SK-N-SH treated with all-trans-retinoic acid at 6 μM for 48 hours (cell line): ENCODE measurements around the gene TMEM40.
"Not testable (repeated sequence)": the region's sequence is repeated elsewhere in the genome, so short reads cannot be mapped to it uniquely, and the experiment has no call there.

ENCODE experiments used
- ATAC-seq: fragments of 200-7000 bp; cut with Tn5 transposase; 3 replicates; pipeline ENCODE4 v1.9.1; 2020; ENCODE audit warnings: mild to moderate bottlenecking, moderate library complexity
- ARNTL ChIP-seq: fragments of 450-650 bp; formaldehyde crosslinking; IDR thresholded peaks from 2 replicates; pipeline ENCODE4 v1.5.0; 2020; ENCODE audit warnings: low read depth, mild to moderate bottlenecking, moderate library complexity, borderline replicate concordance
- BACH2 ChIP-seq: fragments of 250-450 bp; sonication (Bioruptor Pico); IDR thresholded peaks from 2 replicates; pipeline ENCODE4 v1.9.0; 2021; ENCODE audit warnings: mild to moderate bottlenecking, borderline replicate concordance
- CSDC2 ChIP-seq: fragments of 250-450 bp; sonication (Bioruptor Pico); IDR thresholded peaks from 2 replicates; pipeline ENCODE4 v1.5.0; 2020; ENCODE audit warnings: mild to moderate bottlenecking, moderate library complexity
- ESRRG ChIP-seq: fragments of 250-450 bp; sonication (Bioruptor Pico); IDR thresholded peaks from 2 replicates; pipeline ENCODE4 v1.6.1; 2021; ENCODE audit warnings: mild to moderate bottlenecking
- GLIS3 ChIP-seq: fragments of 250-450 bp; sonication (Bioruptor Pico); IDR thresholded peaks from 2 replicates; pipeline ENCODE4 v1.5.0; 2020; ENCODE audit warnings: mild to moderate bottlenecking, moderate library complexity
- ISL1 ChIP-seq: fragments of 250-450 bp; sonication (Bioruptor Pico); IDR thresholded peaks from 2 replicates; pipeline ENCODE4 v2.1.2; 2022; ENCODE audit warnings: mild to moderate bottlenecking, moderate library complexity
- OSR1 ChIP-seq: fragments of 250-450 bp; sonication (Bioruptor Pico); IDR thresholded peaks from 2 replicates; pipeline ENCODE4 v1.8.0; 2022; ENCODE audit warnings: moderate library complexity, mild to moderate bottlenecking, inconsistent platforms
- PPARA ChIP-seq: fragments of 250-450 bp; sonication (Bioruptor Pico); IDR thresholded peaks from 2 replicates; pipeline ENCODE4 v1.5.0; 2020; ENCODE audit warnings: mild to moderate bottlenecking, borderline replicate concordance
- RARB ChIP-seq: fragments of 250-450 bp; sonication (Bioruptor Pico); IDR thresholded peaks from 2 replicates; pipeline ENCODE4 v1.8.0; 2021; ENCODE audit warnings: mild to moderate bottlenecking, moderate library complexity
- SNAI2 ChIP-seq: fragments of 250-450 bp; sonication (Bioruptor Pico); IDR thresholded peaks from 2 replicates; pipeline ENCODE4 v1.5.0; 2020; ENCODE audit warnings: mild to moderate bottlenecking, moderate library complexity
- TOX ChIP-seq: fragments of 250-450 bp; sonication (Bioruptor Pico); IDR thresholded peaks from 2 replicates; pipeline ENCODE4 v1.8.0; 2021; ENCODE audit warnings: mild to moderate bottlenecking, moderate library complexity, borderline replicate concordance
- ZC3H10 ChIP-seq: fragments of 250-450 bp; sonication (Bioruptor Pico); IDR thresholded peaks from 2 replicates; pipeline ENCODE4 v1.5.1; 2021; ENCODE audit warnings: mild to moderate bottlenecking, moderate library complexity
- ZFP3 ChIP-seq: fragments of 250-450 bp; sonication (Bioruptor Pico); IDR thresholded peaks from 2 replicates; pipeline ENCODE4 v1.5.0; 2020; ENCODE audit warnings: mild to moderate bottlenecking, moderate library complexity
- ZFP30 ChIP-seq: fragments of 450-650 bp; formaldehyde crosslinking; IDR thresholded peaks from 2 replicates; pipeline ENCODE4 v1.5.0; 2022; ENCODE audit warnings: mild to moderate bottlenecking, moderate library complexity
- ZNF565 ChIP-seq: fragments of 450-650 bp; formaldehyde crosslinking; conservative IDR thresholded peaks from 2 replicates; pipeline ENCODE4 v1.5.0; 2020; ENCODE audit warnings: low read depth, mild to moderate bottlenecking, moderate library complexity
- ZNF70 ChIP-seq: fragments of 450-650 bp; formaldehyde crosslinking; IDR thresholded peaks from 2 replicates; pipeline ENCODE4 v1.5.0; 2020; ENCODE audit warnings: mild to moderate bottlenecking, moderate library complexity
- ZNF8 ChIP-seq: fragments of 450-650 bp; formaldehyde crosslinking; IDR thresholded peaks from 2 replicates; pipeline ENCODE4 v1.5.0; 2020; ENCODE audit warnings: mild to moderate bottlenecking, moderate library complexity
- TF ChIP-seq, protein P1 (sequence below): fragments of 250-450 bp; sonication (Bioruptor Pico); IDR thresholded peaks from 2 replicates; pipeline ENCODE4 v1.5.0; 2020; ENCODE audit warnings: mild to moderate bottlenecking, moderate library complexity
- TF ChIP-seq, protein P2 (sequence below): fragments of 250-450 bp; sonication (Bioruptor Pico); IDR thresholded peaks from 2 replicates; pipeline ENCODE4 v1.5.1; 2021; ENCODE audit warnings: mild to moderate bottlenecking, moderate library complexity
- TF ChIP-seq, protein P3 (sequence below): fragments of 250-450 bp; sonication (Bioruptor Pico); IDR thresholded peaks from 2 replicates; pipeline ENCODE4 v1.5.1; 2020; ENCODE audit warnings: low read depth, mild to moderate bottlenecking, moderate library complexity
- TF ChIP-seq, protein P4 (sequence below): fragments of 250-450 bp; sonication (Bioruptor Pico); IDR thresholded peaks from 2 replicates; pipeline ENCODE4 v1.8.0; 2020; ENCODE audit warnings: mild to moderate bottlenecking, moderate library complexity, borderline replicate concordance
- TF ChIP-seq, protein P5 (sequence below): fragments of 250-450 bp; sonication (Bioruptor Pico); IDR thresholded peaks from 2 replicates; pipeline ENCODE4 v1.8.0; 2021; ENCODE audit warnings: low read depth, mild to moderate bottlenecking, moderate library complexity, borderline replicate concordance

TMEM40 gene

DNA sequence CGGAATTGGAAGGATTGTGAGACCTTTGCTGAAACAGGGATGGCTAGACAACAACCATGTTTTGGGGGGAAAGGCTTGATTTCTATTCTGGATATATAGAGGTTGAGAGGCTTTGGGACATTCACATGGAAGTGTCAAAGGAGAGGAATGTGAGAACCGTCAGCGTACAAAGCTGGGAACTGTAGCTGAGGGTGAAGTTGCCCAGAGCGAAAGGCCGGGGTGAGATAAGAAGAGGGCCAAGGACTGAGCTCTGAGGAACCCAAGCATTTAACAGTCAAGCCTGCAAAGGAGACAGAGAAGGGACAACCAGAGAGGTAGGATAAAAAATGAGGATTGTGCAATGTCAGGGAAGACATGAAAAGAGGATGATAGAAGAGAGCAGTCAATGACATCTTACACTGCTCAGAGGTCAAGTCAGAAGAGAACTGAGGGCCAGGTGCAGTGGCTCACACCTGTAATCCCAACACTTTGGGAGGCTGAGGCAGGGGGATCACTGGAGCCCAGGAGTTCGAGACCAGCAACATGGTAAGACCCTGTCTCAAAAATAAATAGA lies 53.6 kb downstream of the TMEM40 start:
- TF ChIP-seq ARNTL (CRISPR knock-in tag) (no peak), ZC3H10 (CRISPR knock-in tag) (no peak), ZNF8 (CRISPR knock-in tag) (no peak), SNAI2 (CRISPR knock-in tag) (no peak), PPARA (no peak), OSR1 (no peak), GLIS3 (CRISPR knock-in tag) (no peak), ZNF565 (CRISPR knock-in tag) (no peak)
- TF ChIP-seq, protein P1, sequence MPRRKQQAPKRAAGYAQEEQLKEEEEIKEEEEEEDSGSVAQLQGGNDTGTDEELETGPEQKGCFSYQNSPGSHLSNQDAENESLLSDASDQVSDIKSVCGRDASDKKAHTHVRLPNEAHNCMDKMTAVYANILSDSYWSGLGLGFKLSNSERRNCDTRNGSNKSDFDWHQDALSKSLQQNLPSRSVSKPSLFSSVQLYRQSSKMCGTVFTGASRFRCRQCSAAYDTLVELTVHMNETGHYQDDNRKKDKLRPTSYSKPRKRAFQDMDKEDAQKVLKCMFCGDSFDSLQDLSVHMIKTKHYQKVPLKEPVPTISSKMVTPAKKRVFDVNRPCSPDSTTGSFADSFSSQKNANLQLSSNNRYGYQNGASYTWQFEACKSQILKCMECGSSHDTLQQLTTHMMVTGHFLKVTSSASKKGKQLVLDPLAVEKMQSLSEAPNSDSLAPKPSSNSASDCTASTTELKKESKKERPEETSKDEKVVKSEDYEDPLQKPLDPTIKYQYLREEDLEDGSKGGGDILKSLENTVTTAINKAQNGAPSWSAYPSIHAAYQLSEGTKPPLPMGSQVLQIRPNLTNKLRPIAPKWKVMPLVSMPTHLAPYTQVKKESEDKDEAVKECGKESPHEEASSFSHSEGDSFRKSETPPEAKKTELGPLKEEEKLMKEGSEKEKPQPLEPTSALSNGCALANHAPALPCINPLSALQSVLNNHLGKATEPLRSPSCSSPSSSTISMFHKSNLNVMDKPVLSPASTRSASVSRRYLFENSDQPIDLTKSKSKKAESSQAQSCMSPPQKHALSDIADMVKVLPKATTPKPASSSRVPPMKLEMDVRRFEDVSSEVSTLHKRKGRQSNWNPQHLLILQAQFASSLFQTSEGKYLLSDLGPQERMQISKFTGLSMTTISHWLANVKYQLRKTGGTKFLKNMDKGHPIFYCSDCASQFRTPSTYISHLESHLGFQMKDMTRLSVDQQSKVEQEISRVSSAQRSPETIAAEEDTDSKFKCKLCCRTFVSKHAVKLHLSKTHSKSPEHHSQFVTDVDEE (CRISPR knock-in tag): no peak
- TF ChIP-seq, protein P2, sequence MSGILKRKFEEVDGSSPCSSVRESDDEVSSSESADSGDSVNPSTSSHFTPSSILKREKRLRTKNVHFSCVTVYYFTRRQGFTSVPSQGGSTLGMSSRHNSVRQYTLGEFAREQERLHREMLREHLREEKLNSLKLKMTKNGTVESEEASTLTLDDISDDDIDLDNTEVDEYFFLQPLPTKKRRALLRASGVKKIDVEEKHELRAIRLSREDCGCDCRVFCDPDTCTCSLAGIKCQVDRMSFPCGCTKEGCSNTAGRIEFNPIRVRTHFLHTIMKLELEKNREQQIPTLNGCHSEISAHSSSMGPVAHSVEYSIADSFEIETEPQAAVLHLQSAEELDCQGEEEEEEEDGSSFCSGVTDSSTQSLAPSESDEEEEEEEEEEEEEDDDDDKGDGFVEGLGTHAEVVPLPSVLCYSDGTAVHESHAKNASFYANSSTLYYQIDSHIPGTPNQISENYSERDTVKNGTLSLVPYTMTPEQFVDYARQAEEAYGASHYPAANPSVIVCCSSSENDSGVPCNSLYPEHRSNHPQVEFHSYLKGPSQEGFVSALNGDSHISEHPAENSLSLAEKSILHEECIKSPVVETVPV (CRISPR knock-in tag): no peak
- TF ChIP-seq, protein P3, sequence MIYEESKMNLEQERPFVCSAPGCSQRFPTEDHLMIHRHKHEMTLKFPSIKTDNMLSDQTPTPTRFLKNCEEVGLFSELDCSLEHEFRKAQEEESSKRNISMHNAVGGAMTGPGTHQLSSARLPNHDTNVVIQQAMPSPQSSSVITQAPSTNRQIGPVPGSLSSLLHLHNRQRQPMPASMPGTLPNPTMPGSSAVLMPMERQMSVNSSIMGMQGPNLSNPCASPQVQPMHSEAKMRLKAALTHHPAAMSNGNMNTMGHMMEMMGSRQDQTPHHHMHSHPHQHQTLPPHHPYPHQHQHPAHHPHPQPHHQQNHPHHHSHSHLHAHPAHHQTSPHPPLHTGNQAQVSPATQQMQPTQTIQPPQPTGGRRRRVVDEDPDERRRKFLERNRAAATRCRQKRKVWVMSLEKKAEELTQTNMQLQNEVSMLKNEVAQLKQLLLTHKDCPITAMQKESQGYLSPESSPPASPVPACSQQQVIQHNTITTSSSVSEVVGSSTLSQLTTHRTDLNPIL: no peak
- no peak for ATAC-seq

DNA sequence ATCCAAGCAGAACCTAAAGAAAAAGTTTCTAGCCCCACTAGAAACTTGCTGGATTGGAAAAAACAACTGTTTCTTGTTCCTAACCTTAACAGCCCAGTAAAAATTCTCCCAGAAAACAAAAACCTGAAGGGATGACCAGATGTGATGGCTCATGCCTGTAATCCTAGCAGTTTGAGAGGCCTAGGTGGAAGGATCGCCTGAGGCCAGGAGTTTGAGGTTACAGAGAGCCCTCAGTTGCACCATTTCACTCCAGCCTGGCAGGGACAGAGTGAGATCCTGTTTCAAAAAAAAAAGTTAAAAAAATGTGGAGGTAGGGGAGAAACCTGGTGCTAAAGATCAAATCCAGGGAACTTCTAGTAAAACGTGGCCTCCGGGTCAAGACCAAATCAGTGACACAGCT lies 56.6 kb downstream of the TMEM40 start:
- ATAC-seq: no peak
- TF ChIP-seq SNAI2 (CRISPR knock-in tag) (no peak), ZC3H10 (CRISPR knock-in tag) (no peak), TOX (CRISPR knock-in tag) (no peak), ZFP30 (no peak), GLIS3 (CRISPR knock-in tag) (no peak), ESRRG (CRISPR knock-in tag) (no peak), ZNF70 (CRISPR knock-in tag) (no peak), ZFP3 (CRISPR knock-in tag) (no peak), ISL1 (CRISPR knock-in tag) (no peak), RARB (no peak), BACH2 (no peak), ZNF565 (CRISPR knock-in tag) (no peak), ARNTL (CRISPR knock-in tag) (no peak), ZNF8 (CRISPR knock-in tag) (no peak), OSR1 (no peak), CSDC2 (CRISPR knock-in tag) (no peak)
- TF ChIP-seq, protein P1 (CRISPR knock-in tag): no peak
- TF ChIP-seq, protein P3: no peak
- TF ChIP-seq, protein P4, sequence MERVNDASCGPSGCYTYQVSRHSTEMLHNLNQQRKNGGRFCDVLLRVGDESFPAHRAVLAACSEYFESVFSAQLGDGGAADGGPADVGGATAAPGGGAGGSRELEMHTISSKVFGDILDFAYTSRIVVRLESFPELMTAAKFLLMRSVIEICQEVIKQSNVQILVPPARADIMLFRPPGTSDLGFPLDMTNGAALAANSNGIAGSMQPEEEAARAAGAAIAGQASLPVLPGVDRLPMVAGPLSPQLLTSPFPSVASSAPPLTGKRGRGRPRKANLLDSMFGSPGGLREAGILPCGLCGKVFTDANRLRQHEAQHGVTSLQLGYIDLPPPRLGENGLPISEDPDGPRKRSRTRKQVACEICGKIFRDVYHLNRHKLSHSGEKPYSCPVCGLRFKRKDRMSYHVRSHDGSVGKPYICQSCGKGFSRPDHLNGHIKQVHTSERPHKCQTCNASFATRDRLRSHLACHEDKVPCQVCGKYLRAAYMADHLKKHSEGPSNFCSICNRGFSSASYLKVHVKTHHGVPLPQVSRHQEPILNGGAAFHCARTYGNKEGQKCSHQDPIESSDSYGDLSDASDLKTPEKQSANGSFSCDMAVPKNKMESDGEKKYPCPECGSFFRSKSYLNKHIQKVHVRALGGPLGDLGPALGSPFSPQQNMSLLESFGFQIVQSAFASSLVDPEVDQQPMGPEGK (CRISPR knock-in tag): no peak
- TF ChIP-seq, protein P5, sequence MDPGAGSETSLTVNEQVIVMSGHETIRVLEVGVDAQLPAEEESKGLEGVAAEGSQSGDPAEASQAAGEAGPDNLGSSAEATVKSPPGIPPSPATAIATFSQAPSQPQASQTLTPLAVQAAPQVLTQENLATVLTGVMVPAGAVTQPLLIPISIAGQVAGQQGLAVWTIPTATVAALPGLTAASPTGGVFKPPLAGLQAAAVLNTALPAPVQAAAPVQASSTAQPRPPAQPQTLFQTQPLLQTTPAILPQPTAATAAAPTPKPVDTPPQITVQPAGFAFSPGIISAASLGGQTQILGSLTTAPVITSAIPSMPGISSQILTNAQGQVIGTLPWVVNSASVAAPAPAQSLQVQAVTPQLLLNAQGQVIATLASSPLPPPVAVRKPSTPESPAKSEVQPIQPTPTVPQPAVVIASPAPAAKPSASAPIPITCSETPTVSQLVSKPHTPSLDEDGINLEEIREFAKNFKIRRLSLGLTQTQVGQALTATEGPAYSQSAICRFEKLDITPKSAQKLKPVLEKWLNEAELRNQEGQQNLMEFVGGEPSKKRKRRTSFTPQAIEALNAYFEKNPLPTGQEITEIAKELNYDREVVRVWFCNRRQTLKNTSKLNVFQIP: no peak

DNA sequence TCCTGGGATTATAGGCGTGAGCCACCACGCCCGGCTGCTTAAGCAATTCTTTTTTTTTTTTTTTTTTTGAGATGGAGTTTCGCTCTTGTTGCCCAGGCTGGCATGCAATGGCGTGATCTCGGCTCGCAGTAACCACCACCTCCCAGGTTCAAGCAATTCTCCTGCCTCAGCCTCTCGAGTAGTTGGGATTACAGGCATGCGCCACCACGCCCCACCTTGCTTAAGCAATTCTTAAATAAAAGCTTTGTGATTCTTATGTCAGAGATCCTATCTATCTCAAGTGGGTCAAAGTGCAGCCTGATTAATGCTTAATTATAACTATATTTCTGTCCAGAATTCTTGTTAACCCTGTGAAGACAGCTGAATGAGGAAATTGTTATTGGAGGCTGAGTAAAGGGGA lies 57.5 kb downstream of the TMEM40 start:
- not testable (repeated sequence) for ATAC-seq
